ENCODE results near the gene C3orf20.

Gene C3orf20

DNA sequence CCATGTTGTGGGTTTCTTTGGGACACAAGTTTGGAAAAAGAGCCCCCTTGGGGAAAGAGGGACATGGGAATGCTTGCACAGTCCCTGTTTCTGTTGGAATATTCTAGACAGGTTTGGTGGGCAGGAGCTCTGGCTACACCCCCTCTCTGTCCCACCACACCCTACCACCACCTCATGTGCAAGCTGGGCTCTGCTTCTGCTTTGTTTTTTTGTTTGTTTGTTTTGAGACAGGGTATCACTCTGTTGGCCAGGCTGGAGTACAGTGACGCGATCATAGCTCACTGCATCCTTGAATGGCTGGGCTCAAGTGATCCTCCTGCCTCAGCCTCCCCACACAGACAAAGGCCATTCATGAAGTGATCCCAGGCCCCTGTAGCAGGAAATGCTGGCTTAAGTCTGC, 86.9 kb downstream of the C3orf20 start:
- DNase-seq, result no peak

DNA sequence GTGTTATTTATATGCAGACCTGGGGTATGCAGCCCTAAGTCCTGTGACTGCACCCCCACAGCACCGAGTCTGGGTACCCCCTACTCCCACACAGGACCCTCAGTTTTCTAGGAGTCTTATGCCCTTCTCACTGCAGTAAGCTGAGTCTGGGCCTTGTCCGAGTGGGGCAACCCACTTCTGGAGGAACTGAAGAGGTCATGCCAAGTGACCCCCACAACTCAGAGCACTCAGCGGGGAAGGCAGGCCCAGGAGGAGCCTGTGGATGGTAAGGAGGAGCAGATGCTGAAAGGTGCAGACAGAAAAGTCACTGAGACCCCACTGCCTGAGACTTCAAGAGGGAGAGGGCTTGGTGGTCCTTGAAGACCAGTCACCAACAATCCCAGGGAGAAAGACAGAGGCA, 87.8 kb downstream of the C3orf20 start:
- no peak for DNase-seq

DNA sequence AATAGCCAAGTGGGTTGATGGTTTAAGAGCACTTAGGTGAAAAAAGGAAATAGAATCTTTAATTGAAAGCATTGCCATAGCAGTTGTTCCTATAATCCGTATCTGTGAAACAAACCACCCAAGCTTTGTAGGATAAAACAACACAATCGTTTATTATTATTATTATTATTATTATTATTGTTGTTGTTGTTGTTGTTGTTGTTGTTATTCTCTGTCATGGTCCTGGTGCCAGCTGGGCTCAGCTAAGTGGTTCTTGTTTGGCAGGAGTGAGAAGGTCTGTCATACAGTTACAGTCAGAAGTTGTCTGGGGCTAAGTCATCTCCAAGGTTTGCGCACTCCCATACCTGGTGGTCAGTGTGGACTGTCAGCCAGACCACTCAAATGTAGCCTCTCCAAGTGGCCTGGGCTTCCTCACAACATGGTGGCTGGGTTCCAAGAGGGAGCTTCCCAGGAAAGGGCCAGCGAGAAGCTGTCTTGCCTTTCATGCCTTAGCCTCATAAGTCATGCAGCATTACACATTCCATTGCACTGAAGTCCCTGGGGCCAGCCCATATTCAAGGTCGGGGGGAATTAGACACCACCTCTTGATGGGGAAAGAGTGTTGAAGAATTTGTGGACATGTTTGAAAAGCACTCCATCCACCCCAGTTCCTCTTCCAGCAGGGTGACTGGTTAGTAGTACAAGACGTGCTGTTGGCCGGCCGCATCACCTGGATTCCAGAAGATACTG, 89.6 kb downstream of the C3orf20 start:
- no peak for DNase-seq

DNA sequence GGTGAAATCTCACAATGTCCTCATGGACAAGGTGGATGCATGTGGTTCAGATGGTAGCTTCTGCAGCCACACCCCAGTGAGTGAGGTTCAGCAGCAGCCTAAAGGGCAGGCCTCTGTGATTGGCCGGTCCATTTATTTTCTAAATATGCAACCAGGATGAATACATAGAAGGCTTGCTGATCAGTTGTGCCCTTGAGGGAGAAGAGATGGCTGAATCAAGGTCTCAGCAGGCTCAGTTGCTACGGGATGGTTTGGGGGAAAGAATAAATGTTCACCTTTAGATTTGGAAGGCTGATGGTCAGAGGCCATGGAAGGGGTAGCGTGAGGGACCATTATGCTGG, 90.1 kb downstream of the C3orf20 start:
- DNase-seq, result no peak

DNA sequence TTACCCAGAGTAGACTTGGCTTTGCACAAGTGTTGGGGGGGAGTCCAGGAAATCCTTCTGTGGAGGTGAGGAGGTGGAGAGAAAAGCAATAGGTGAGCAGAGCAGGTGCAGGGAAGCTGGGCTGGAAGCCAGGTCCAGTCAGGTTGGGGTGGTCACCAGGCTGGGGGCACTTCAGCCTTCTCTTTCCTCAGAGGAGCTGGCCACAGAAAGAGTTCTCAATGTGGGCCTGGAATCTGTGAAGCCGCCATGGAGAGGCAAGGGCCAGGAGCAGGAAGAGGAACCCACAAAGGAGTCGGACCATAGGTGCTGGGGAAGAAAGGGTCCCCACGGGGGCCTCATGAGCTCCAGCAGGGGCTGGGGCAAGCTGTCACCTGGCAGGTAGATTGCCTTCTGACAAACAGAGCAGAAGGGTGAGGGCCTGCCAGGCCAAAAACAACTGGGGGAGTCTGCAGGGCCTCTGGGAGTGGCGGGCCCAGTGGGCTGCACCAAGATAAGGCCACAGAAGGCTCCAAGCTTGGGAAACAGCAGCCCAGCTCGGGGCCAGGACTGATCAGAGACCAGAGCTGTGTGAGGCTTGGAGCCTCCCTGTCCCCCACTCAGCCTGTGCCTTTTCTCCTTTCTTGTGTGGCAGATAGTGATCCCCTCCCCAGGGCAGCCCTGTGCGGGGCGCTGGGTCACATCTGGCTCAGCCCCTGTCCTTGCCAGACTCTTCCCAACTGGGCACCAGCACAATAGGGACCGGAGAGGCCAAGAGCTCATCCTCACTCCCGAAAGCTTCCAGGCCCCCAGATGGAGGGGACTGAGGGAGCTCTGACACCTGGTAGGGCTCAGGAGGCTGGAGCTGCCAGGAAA, 90.9 kb downstream of the C3orf20 start:
- DNase-seq, result no peak

DNA sequence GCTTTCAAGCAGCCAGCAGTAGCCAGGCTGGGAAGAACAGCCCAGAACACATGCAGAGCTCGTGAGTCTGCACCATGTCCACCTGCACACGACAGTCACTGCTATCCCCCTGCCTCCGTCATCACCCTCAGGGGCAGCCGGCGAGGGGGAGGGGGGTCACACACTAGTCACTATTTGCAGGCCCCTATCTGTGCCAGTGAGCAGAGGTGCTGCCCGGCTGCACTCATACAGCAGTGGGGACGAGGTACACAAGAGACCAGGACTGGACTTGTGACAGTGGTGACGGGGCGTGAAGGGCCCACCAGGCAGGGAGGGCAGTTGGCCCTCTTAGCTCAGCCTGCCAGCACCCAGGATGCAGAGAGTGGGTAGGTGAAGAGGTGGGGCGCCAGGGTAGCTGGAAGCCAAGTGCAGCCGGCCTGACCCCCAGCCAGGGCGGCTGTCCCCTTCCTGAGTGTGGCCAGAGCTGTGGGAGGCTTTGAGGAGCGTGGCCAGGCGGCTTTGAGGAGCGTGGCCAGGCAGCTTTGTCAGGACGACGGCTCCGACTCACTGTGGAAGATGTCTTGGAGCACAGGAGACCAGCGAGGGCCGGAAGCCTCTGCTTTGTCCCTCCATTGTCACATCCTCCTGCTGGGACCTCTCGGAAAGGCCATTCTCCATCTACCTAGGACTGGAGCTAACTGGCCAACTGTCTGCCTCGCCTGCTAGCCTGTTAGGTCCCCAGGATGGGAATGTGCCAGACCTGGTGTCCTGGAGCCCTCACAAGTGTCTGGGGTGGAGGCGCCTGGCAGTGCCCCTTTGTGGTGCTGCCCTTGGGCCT, 91.7 kb downstream of the C3orf20 start:
- DNase-seq, result no peak

DNA sequence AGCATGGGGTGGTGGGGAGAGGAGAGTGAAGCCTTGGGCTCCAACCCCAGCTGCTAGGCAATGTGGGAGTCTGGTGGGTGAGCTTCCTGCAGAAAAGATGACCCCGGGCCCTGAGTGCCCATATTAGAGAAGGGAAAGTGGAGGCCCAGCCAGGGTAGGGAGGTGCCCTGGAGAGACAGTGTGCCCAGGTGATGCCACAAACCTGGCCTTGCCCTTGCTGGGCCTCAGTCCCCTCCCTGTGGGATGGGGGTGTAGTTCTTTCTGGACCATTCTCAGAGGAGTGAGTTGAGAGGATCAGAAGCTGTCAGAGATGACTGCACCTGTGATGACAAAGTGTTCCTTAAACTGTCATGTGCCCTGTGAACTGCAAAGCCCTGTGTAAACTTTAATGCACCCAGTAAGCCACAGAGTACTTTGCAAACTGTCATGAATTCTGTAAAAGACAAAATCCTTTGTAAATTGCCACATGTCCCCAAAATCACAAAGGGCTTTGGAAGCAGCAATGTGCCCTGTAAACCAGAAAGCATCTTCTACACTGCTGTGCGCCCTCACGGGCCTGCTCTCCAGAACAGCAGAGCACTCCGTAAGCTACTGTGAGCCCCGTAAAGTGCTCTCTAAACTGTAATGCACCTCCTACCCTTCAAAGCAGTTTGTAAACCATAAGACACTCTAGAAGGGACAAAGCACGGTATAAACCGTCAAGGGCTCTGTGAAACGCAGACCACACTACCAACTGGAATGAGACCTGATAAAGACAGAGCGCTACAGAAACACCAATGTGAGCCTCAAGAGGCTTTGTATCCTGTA, 92.5 kb downstream of the C3orf20 start:
- no peak for DNase-seq

DNA sequence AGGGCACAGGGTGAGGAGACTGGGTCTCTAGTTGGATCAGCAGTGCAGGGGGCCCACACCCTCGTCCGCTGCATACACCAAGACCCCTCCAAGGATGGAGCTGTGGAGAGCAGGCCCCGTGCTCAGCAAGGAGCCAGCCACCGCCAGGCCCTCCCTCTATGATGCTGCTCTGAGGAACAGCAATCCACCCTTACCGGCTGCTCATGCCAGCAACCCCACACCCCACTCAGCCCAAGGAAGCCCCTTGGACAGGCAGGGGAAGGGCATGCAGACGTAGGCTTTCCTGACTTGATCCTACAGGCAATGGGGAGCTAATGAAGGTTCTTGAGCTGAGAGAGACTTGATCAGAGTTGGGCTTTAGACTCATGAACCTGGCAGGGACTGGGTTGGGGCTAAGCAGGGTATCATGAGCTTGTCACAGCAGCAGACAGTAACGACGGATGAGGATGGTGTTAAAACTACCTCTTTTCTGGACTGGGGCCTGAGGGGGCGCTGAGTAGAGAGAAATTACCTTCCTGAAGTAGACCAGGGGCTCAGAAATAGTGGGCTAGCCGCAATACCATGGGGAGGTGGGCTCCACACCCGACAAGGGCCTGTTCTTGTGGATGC, 93.3 kb downstream of the C3orf20 start:
- no peak for DNase-seq

DNA sequence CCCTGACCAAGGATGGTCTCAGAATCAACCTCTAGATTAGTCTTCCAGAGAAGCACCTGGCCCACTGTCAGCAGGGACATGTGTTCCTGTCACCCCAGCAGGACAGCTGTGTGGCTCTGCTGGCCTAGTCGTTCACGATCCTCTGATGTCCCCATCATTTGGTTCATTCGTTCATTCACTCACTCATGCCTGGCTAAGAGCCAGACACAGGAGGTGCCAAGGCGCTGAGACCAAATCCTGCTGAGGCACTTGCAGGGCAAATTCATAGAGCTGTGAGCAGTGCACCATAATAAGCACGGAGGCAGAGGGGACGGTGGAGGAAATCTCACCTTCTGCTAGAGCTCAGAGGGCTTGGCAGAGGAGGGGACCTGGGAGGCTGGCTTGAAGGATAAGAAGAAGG, 93.9 kb downstream of the C3orf20 start:
- DNase-seq, result no peak

DNA sequence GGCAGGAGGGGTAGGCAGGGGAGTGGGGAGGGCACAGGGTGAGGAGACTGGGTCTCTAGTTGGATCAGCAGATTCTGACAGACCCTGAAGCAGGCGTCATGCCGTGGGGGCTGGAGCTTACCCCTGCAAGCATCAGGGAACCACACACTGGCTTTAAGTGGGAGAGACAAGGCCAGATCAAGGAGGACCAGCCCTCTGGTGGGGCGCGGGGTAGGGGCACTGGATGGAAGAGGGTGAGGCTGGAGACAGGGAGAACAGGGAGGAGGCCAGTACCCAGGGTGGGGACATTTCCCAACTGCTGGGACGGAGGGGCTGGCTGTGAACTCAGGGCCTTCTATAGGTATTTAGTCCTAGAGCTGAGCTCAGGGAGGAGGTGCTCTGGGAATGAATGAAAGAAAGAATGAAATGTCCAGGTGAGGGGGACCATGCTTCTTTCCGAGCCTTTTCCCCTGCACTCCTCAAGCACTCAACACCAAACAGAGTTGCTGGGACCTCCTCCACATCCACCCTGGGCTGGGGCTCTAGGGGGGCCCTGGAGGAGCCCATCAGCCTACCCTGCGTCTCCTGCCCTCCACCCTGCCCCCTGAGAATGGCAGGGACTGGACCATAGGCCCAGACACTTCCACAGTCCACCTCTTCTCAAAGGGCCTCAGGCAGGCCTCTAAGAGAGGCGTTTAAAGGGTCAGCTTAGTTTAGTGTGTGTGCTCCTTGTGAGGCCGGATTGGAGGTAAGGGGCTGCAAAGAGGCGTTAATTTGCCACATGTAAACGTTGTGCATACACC, 94.8 kb downstream of the C3orf20 start:
- no peak for DNase-seq

DNA sequence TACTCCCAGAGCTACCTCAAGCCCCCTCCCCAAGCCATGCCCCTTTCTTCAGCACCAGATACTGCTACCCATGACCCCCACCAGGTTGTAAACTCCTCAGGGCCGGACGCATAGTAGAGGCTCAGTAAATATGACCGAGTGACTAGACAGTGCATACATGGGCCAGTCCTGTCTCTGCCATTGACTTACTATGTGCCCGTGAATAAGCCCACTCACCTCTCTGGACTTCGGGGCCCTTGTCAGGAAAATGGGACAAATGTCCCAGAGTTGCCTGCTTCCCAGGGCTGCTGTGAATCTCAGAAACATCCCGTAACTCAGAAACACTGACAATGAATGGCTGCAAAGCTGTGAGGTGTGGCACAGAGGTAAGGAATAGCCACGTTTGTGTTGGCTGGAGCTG, 95.7 kb downstream of the C3orf20 start:
- no peak for DNase-seq

DNA sequence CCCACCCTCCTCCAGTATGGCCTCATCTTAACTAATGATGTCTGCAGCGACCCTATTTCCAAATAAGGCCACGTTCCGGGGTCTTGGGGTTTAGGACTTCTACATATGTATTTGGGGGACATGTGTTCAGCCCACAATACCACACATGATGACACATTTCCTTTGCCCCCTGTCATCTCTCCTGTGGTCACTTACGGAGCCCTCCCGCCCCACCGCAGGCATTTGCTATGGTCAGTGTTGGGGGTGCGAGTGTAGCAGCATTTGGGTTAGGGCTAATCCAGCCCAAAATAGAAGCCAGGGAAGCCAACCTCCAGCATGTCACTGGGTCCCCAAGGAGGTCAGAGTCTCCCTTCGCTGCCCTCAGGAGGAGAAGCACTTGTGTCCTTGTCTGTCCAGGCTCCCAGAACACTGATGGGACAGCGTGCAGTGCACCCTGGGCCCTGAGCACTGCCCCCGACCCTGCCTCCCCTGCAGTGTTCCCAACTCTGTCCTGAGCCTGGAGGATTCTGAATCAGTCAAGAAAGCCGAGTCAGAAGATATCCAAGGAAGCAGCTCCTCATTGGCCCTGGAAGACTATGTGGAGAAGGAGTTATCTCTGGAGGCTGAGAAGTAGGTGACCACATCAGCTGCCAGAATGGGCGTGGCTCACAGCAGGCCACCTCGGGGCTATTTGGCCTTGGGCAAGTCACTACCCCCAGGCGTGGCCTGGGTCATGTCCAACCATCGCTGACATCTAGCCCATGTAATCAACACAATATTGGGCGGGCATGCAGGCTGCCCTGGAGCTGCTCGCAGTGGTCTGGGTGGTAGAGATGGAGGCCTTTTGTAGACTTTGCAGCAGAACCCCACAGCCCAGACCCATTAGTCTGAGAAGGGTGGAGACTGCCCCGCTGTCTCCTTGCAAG, 96.9 kb downstream of the C3orf20 start:
- DNase-seq, result no peak

DNA sequence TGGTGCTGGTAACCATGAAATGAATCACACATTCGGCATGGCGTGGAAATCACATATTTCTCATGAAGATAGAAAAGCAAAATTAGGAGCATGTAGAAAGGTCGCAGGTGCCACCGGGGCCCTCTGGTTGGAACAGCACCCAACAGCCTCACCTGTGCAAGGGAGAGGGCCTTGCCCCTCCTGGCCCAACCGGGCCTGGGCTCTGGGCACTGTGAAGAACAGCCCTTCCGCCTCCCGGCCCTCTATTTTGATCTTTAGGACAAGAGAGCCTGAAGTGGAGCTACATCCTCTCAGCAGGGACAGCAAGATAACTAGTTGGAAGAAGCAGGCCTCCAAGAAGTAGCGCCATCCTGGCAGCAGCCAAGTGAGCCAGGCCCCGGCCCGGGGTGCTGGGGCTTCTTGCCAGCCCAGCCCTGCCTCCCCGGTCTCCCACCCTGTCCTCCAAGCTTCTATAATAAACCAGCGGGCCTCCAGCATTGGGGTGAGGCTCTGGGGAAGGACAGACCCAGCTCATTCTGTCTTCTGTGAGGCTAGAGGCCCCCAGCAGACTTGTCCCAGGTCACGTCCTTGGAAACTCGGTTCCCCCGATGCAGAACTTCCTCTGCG, 97.7 kb downstream of the C3orf20 start:
- no peak for DNase-seq

DNA sequence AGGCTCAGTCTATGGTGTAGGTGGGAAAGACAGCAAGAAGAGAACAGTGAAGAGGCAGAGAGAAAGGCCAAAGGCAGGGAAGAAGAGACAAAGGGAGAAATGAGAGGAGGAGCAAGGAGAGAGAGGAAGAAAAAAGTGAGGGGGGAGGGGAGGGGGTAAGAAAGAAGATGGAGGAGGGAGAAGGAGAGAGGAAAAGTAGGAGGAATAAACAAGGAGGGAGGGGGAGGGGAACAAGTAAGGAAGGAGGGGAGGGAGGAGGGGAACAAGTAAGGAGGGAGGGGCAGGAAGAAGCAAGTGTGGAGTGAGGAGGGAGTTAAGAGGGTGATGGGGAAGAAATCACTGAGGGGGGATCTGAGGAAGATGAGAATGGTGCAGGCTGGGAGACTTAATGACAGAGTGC, 98.3 kb downstream of the C3orf20 start:
- no peak for DNase-seq

DNA sequence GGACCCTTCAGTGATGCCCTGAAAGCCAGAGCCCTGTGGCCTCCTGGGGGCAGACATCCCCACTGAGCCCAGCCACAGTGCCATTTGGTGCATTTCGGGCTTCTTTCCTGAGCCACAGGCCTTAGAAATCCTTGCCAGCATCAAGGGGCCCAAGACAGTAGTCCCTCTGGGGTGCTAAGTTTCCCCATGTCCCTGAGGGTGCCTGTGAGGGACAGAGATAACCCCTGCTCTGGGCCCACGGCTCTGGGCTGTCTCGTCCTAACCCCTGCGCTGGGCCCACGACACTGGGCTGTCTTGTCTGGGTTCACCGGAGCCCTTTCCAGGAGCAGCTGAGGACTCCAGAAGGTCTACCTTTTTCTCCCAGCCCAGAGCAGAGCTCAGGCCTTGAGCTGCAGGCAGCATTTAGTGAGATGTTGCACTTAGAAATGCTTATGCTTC, 98.8 kb downstream of the C3orf20 start:
- no peak for DNase-seq

DNA sequence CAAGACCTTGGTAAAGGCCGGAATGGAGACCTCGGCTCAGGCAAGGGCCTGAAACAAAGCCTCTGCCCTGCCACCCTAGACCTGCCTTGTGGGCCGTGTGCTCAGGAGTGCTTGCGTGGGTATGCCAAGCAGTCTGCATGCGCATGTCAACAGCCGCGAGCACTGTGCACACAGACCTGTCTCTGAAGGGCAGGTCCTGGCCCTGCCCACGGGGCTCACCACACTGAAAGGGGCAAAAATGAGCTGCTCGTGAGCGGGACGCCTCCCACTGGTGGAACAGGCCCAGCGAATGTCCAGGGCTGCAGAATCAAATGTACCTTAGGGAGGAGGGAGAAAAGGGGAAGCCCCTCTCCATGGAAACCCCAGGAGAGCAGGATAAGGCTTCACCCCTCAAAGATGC, 99.5 kb downstream of the C3orf20 start:
- DNase-seq, result no peak

DNA sequence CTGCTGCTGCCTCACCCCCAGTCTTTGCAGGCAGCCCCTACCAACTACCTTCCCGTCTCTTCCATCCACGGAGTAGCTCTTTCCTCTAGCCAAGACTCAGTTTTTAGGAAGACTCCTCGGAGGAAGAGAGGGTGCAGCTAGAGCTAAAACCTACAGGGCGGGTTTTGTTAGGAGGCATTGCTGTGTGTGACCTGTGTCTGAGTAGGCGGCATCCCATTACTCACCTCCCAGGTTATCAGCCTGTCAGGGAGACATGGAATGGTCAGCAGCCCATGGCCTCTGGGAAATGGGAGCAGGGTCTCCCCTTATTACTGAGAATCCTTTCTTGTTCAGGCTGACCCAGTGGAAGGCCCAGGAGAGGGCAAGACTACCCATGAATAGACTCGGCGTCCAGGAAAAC, 100.1 kb downstream of the C3orf20 start:
- DNase-seq, result no peak

DNA sequence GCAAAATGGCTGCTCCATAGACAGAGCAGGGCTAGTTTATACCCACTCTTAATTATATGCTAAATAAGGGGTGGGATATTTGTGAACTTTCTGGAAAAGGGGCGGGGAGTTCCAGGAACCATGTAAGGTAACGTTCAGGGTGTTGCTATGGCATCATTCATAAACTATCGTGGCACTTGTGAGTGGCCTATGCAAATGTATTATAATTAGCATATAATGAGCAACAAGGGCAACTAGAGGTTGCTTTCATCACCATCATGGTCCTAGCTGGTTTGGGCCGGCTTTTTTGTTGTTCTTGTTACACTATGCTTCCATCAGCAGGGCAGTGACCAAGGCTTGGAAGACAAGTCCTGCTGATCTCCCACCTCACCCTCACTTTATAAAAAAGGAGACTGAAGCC, 100.6 kb downstream of the C3orf20 start:
- no peak for DNase-seq

DNA sequence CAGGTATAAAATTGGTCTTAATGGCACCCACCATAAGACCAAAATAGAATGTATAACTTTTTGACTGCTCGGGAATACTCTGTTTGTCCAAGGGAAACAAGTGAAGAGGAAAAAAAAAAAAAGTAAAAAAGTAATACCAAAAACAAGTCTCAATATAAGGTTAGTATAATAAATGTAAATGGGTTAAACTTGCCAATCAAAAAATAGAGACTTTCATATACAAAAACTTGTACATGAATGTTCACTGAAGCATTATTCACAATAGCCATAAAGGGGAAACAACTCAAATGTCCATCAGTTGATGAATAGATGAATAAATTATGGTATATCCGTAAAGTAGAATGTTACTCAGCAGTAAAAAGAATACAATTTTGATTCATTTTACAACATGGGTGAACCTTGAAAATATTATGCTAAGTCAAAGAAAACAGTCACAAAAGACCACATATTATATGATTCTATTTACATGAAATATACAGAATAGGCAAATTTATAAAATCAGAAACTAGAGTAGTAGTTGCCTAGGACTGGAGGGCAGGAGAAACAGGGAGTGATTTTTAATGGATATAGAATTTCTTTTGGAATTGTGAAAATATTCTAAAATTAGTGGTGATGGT, 104.2 kb downstream of the C3orf20 start:
- DNase-seq, result no peak
